ENCODE data around the gene SH2D2A.

DNA sequence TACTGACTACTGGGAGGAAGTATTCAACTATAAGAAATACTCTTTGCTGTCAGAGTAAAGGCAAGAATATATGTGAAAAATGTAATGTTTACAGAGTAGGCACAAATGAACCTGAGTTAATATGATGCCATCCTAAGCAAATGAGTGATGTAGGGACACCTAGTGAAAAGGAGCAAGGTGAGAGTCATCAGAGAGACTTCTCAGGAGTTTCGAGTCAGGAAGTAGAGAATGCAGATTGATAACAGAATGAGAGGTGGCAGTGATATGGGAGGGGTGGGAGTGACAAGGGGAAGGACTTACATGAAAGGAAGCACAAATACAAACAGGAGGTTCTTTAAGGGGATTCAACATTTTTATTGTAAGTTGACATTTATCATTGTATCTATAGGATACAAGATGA is 39.1 kb downstream of the SH2D2A start:
- TF ChIP-seq, protein P1, sequence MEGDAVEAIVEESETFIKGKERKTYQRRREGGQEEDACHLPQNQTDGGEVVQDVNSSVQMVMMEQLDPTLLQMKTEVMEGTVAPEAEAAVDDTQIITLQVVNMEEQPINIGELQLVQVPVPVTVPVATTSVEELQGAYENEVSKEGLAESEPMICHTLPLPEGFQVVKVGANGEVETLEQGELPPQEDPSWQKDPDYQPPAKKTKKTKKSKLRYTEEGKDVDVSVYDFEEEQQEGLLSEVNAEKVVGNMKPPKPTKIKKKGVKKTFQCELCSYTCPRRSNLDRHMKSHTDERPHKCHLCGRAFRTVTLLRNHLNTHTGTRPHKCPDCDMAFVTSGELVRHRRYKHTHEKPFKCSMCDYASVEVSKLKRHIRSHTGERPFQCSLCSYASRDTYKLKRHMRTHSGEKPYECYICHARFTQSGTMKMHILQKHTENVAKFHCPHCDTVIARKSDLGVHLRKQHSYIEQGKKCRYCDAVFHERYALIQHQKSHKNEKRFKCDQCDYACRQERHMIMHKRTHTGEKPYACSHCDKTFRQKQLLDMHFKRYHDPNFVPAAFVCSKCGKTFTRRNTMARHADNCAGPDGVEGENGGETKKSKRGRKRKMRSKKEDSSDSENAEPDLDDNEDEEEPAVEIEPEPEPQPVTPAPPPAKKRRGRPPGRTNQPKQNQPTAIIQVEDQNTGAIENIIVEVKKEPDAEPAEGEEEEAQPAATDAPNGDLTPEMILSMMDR (conservative IDR thresholded peaks at IDR 0.05; ENCODE audit: low read length), result no peak
- TF ChIP-seq EZH2phosphoT487 (IDR thresholded peaks at IDR 0.05; ENCODE audit: borderline replicate concordance, low read depth, low read length), result no peak
